ENCODE data around the gene ABCC3.

- TF ChIP-seq CTCF (IDR thresholded peaks at IDR 0.05 in 2 of 3, conservative IDR thresholded peaks at IDR 0.05 in 1 of 3; ENCODE audit: borderline replicate concordance in 1 of 3, insufficient read depth in 1 of 3, low read depth in 2 of 3, low read length in 2 of 3) (no peak), POLR2AphosphoS5 (IDR thresholded peaks at IDR 0.05; ENCODE audit: low read depth, low read length) (no peak), POLR2A (IDR thresholded peaks at IDR 0.05; ENCODE audit: borderline replicate concordance, extremely low read depth, insufficient read depth, insufficient read length) (no peak), SIN3A (IDR thresholded peaks at IDR 0.05; ENCODE audit: low read depth) (no peak), ZNF274 (IDR thresholded peaks at IDR 0.05; ENCODE audit: low read depth, low read length) (no peak), EZH2 (IDR thresholded peaks at IDR 0.05) (no peak), ATF3 (IDR thresholded peaks at IDR 0.05) (no peak), REST (IDR thresholded peaks at IDR 0.05; ENCODE audit: low read depth) (no peak), MAX (IDR thresholded peaks at IDR 0.05) (no peak), YY1 (IDR thresholded peaks at IDR 0.05; ENCODE audit: extremely low read depth, insufficient replicate concordance, low read depth, low read length) (no peak), CEBPB (IDR thresholded peaks at IDR 0.05; ENCODE audit: low read depth) (no peak), EZH2phosphoT487 (IDR thresholded peaks at IDR 0.05; ENCODE audit: borderline replicate concordance) (no peak)
Measured at GRCh38 chr17:50608700-50609379, 25.8 kb upstream of the ABCC3 start.
